HT1080 (cell line): ENCODE data around the gene AP4E1. TPM values are rescaled to one million over a fixed set of nuclear protein-coding genes. Genes with fewer than 3 reads are reported as not detected.
"Not testable (repeated sequence)": the region's sequence is repeated elsewhere in the genome, so short reads cannot be mapped to it uniquely, and the experiment has no call there.

Source experiments
- DNase-seq: peaks from one replicate; pipeline ENCODE4 v3.0.0-alpha.2; 2015; ENCODE audit warnings: low read depth
- total RNA-seq: library from RNA; depleted of rRNA; stranded (reverse); fragments of >200 nt; shearing (Covaris generic); gene quantifications from 2 replicates; pipeline ENCODE4 v1.2.3, GENCODE V29; 2014

Gene AP4E1
- total RNA-seq, 1 experiment from 2014 or later: 6.5 TPM

DNA sequence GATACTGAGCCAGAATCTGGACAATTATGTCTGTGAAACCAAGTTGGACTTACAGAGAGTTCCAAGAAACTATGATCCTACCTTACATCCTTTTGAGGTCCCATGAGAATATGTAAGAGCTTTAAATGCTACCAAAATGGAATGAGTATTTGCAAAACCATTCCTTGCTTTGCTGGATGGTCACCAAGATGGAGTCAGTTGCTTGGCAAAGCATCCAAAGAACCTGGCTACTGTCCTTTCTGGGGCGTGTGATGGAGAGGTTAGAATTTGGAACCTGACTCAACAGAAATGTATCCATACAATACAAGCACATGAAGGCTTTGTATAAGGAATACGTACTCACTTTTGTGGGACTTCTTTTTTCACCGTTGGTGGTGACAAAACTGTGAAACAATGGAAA lies 36.2 kb downstream of the AP4E1 start:
- DNase-seq: no peak

GRCh38 chr15:50945725-50946124 lies 37.2 kb downstream of the AP4E1 start:
- peak; percentile 26 for DNase-seq

GRCh38 chr15:50950745-50951144 lies 42.3 kb downstream of the AP4E1 start:
- DNase-seq: not testable (repeated sequence)

DNA sequence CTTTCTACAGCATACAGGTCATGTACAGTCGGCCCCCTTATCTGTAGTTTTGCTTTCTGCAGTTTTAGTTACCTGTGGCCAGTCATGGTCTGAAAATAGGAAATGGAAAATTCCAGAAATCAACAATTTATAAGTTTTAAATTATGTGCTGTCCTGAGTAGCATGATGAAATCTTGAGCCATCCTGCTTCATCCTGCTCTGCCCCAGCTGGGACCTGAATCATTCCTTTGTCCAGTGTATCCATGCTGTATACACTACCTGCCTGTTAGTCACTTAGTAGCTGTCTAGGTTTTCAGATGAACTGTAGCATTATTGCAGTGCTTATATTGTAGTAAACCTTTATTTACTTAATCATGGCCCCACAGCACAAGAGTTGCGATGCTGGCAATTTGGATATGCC lies 44.8 kb downstream of the AP4E1 start:
- peak; percentile 65 for DNase-seq

GRCh38 chr15:50954837-50955236 lies 46.4 kb downstream of the AP4E1 start:
- not testable (repeated sequence) for DNase-seq

DNA sequence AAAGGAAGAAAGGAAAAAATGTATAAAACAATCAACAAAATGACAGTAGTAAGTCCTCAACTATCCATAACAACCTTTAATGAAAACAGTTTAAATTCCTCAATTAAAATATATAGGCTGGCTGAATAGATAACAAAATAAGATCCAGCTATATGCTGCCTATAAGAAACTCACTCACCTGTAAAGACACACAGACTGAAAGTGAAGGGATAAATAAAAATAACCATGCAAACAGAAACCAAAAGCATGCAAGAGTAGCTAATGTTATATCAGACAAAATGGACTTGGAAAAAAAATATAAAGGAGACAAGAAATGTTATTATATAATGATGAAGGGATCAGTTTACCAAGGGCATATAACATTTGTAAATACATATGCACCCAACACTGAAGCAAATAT lies 51.2 kb downstream of the AP4E1 start:
- no peak for DNase-seq

DNA sequence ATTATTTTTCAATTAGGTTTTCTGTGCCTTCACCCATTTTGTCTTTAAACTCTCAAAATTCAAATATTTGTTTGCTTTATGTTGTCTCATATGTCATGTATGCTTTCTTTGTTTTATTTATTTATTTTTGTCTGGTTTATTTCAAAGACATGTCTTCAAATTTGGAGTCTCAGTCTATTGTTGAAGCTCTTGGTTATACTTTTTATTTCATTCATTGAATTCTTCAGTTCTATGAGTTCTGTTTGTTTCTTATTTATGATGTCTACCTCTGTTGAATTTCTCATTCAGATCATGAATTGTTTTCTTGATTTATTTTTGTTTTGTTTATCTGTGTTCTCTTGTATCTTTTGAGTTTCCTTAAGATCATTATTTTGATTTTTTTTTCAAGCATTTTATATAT lies 55.6 kb downstream of the AP4E1 start:
- no peak for DNase-seq

DNA sequence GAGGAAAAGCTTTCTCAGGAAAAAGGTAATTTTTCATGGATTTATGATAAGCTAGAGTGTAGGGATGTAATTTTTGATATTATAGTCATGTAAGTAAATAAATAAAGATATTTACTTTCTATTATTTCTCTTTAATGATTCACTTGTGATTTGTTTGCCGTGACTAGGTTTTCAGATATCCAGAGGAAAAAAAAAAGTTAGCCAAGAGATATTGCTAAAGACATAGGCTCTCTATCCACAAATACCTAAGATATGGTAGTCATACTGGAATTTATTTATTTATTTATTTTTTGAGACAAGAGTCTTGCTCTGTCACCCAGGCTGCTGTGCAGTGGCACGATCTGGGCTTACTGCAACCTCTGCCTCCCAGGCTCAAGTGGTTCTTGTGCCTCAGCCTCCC lies 59.9 kb downstream of the AP4E1 start:
- no peak for DNase-seq

GRCh38 chr15:50970524-50970923 lies 62.0 kb downstream of the AP4E1 start:
- DNase-seq: no peak

DNA sequence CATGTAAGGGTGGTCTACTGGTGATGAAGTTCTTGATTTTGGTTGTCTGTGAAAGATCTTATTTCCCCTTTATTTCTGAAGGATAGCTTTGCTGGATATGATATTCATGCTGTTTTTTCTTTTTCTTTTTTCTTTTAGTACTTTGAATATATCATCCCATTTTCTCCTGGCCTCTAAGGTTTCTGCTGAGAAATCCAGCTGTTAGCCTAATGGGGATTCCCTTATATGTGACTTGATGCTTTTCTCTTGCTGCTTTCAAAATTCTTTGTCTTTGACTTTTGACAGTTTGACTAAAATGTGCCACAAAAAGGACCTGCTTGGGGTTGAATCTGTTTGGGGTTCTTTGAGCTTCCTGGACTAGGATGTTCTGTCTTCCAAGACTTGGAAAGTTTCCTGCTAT lies 62.6 kb downstream of the AP4E1 start:
- no peak for DNase-seq

DNA sequence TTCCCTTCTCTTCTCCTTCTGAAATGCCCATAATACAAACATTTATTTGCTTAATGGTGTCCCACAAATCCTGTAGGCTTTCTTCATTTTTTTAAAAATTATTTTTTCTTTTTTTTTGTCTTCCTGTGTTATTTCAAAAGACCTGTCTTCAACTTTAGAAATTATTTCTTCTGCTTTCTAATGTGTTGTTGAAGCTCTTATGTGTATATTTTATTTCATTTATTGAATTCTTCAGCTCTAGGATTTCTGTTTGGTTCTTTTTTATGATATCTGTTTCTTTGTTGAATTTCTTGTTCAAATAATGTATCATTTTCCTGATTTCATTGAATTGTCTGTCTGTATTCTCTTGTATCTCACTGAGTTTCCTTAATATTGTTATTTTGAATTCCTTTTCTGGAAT lies 63.1 kb downstream of the AP4E1 start:
- no peak for DNase-seq

GRCh38 chr15:50973605-50974004 lies 65.1 kb downstream of the AP4E1 start:
- no peak for DNase-seq

- no peak for DNase-seq
These were observed 68.7 kb downstream of the AP4E1 start for GRCh38 chr15:50977162-50977561.

GRCh38 chr15:50978580-50978979 lies 70.1 kb downstream of the AP4E1 start:
- no peak for DNase-seq

GRCh38 chr15:50979041-50979440 lies 70.6 kb downstream of the AP4E1 start:
- no peak for DNase-seq

- peak; percentile 46 for DNase-seq
These were observed 85.1 kb downstream of the AP4E1 start for GRCh38 chr15:50993598-50993997.

DNA sequence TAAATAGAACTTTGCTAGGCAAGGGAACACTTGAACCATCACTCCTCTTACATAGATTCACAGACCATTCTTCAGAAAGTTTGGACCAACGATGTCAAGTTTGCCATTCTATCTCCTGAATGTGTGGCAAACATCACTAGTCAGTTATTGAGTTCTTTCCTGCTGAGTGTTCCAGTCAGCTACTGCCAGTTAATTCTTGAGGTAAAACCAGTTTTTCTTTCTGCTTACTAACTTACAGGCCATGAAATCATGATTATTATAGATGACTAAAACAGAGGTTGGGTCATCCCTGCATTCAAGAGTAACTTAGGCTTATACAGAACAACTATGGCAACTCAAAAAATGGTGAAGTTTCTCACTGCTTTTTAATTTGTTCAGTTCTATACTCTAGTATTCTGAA lies 88.2 kb downstream of the AP4E1 start:
- no peak for DNase-seq

DNA sequence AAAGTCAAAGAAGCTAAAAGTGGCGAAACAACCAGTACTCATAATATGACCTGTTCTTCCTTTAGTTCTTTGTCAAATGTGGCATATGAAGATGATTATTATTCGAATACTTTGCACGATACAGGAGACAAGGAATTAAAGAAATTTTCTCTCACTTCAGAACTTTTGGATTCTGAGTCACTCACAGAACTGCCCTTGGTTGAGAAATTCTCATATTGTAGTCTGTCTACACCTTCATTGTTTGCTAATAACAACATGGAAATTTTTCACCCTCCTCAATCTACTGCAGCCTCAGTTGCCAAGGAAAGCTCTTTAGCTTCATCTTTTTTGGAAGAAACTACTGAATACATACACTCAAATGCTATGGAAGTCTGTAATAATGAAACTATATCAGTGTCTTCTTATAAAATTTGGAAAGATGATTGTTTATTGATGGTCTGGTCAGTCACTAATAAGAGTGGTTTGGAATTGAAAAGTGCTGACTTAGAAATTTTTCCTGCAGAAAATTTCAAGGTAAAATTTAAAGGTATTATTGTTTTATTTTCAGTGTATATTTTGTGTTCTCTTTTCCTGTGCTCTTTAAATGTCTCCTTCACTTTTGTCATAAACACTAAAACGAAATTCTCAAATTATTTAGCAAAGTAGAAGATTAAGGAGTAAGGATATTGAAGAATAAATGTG lies 89.0 kb downstream of the AP4E1 start:
- DNase-seq: no peak

GRCh38 chr15:51004103-51004551 lies 95.6 kb downstream of the AP4E1 start:
- DNase-seq: peak; percentile 24

DNA sequence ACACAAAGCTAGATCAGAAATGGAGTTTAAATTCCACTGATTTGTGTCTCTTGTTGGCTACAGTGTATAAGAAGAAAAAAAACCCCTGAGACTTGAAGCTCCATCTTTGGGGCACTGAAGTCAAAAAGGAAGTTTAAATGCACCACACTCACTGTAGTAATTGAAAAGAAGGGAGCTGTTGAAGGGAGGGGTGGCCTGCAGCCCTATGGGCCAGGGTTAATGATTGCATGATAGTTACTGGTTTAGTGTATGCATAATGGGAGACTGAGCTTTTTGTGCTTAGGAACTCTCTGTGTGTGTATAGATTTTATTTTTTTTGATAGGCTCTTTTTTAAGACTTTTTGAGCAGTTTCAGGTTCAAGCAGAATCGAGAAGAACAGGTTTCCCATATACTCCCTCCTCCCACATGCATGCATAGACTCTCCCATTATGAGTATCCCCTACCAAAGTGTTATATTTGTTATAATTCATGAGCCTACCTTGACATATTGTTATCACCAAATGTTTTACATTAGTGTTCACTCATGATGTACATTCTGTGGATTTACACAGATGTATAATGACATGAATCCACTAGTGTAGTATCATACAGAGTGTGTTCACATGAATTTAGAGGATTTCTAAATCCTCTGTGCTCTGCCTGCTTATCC lies 98.0 kb downstream of the AP4E1 start:
- DNase-seq: no peak

- DNase-seq: no peak
These were observed 98.7 kb downstream of the AP4E1 start for GRCh38 chr15:51007131-51007666.

DNA sequence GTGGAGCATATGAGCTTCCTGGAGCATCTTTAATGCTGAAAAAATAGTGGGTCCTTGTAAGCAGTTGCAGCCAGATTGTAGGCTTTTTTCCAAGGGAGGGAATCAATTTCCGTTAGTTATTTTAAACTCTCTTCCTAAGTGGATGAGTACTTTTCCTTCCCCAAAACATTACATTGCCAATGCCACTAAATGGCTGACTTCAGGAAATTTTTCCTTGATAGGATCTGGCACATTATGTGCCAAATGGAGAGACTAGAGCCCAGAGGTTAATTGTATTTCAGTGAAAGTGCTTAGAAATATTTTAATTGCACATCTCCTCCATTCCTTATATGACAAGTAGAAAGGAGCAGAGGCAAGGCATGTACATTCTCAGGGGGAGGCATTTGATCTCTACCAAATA lies 102.7 kb downstream of the AP4E1 start:
- DNase-seq: no peak

- DNase-seq: no peak
These were observed 108.1 kb downstream of the AP4E1 start for GRCh38 chr15:51016615-51017014.
